ENCODE data around the gene TECR.
"Not testable (repeated sequence)": the region's sequence is repeated elsewhere in the genome, so short reads cannot be mapped to it uniquely, and the experiment has no call there.

TECR gene, protein sequence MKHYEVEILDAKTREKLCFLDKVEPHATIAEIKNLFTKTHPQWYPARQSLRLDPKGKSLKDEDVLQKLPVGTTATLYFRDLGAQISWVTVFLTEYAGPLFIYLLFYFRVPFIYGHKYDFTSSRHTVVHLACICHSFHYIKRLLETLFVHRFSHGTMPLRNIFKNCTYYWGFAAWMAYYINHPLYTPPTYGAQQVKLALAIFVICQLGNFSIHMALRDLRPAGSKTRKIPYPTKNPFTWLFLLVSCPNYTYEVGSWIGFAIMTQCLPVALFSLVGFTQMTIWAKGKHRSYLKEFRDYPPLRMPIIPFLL

DNA sequence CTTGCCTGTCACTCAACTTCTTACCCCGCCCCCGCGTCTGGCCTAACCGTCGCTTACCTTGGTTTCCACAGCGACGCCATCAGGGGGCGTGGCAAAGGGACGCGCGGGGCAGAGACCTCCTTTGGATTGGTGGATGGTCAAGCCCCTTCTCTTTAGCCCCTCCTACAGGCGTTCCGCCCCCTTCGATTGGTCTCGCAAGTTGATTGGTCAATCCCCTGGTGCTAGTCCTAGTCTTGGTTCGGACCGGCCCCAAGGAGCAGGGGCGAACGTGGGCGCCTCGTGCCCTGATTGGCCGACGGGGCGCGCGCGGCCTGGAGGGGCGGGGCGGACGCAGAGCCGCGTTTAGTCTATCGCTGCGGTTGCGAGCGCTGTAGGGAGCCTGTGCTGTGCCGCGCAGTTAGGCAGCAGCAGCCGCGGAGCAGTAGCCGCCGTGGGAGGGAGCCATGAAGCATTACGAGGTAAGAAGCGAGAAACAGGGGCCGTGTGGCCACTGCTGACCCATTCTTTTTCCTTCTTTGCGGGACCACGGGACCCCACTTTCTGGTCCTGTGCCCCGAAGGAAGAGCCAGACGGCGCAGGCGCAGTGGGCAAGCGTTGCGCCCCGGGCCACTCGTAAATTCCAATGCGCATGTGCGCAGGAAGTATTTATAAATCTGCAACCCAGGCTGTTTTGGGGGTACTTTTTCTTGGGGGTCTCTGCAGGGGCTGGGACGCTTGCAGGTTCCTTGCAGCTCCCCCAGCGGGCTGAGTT lies at the start of gene TECR:
Gene TECR, plus strand, starts transcription at position 341 of the 751 bp plus-strand sequence. Its CDS starts 103 bp downstream, at position 444.
- DNase-seq, result peak; percentile 100

DNA sequence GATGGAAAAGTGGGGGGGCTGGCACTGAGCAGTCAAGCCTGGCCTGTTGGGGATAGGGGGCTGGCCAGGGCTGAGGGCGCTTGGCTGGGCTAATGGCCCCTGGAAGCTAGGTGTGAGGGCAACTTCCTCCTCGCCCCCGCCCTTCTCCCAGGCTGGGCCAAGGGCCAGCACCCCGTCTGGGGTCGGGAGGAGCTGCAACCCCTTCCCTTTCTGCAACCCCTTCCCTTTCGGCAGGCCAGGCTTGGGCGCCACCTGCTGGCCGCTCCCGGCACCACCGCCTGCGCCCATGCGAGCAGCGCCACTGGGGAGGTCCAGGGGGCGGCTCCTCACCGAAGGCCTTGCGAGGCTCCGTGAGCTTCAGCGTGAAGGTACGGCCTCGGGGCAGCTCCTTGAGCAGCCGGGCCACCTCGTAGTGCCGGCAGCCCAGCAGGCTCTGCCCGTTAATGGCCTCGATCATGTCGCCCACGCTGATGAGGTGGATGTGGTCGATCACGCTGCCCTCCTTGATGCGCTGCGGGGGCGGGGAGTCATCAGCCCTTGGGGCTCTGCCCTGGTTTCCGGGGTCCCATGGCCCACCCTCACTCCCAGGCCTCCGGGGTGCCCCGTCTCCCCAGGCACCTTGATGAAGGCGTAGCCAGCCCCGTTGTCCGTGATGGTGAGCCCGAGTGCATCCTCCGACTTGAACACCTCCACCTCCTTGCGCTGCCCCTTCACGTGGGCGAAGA lies 49.3 kb upstream of the TECR start:
- peak; percentile 55 for DNase-seq

DNA sequence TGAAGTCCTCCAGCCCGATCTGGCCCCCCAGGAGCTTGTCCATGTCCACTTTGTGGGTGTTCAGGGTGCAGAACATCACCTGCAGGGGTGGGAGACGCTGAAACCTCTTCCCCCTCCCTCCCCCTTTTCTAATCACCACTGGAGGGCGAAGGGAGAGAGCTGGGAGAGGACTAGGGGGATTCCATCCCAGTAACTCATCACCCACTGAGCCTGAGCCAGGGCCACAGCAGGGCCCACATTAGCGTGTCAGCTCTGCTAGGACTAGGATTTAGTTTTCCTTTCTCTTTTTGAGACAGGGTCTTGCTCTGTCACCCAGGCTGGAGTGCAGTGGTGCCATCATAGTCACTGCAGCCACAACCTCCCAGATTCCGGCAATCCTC lies 48.7 kb upstream of the TECR start:
- DNase-seq, result no peak

DNA sequence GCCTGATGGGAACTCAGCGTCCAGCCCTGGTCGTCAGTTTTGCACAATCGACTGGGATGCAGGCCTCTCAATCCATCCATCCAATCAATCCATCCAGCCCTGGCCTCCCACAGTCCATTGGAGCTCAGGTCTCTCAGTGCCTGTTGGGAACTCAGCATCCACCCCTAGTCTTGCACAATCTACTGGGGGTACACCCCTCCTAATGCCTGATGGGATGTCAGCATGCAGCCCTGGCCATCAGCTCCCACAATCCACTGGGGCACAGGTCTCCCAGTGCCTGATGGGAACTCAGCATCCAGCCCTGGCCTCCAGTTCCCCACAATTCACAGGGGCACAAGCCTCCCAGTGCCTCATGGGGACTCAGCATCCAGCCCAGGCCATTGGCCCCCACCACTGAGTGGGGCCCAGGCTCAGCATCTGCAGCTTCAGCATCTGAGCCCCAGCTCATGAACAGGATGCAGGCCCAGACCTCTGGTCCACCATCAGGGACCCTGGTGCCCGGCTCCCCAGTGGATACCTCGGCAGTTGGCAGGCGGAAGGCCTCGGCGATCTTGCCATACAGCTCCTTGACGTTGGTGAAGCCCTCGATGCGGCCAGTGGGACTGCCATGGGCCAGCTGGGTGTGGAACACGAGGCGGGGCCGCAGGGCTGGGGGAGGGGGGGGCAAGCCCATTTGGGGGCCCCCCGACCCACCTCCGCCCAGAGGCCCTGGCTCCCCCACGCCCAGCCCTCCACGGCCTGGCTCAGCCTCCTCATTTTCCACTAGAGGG lies 47.0 kb upstream of the TECR start:
- no peak for DNase-seq

DNA sequence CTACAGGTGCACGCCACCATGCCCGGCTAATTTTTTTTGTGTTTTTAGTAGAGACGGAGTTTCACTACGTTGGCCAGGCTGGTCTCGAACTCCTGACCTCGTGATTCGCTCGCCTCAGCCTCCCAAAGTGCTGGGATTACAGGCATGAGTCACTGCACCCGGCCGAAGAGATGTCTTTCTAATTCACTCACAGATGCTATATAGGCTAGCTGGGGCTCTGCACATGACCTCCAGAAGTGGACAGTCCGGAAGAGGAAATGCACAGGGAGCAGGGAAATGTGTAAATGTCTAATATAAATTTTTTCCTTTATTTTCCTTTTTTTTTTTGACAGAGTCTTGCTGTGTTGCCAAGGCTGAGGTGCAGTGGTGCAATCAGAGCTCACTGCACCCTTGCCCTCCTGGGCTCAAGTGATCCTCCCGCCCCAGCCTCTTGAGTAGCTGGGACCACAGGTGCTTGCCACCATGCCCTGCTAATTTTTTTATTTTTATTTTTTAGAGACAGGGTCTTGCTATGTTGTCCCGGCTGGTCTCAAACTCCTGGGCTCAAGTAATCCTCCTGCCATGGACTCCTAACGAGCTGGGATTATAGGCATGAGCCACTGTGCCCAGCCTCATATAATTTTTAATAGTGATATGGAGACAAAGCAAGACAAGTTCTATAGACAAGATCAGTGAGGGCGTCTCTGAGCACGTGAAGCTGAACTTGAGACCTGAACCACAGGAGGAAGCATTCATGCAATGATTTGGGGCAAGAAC lies 41.8 kb upstream of the TECR start:
- no peak for DNase-seq

DNA sequence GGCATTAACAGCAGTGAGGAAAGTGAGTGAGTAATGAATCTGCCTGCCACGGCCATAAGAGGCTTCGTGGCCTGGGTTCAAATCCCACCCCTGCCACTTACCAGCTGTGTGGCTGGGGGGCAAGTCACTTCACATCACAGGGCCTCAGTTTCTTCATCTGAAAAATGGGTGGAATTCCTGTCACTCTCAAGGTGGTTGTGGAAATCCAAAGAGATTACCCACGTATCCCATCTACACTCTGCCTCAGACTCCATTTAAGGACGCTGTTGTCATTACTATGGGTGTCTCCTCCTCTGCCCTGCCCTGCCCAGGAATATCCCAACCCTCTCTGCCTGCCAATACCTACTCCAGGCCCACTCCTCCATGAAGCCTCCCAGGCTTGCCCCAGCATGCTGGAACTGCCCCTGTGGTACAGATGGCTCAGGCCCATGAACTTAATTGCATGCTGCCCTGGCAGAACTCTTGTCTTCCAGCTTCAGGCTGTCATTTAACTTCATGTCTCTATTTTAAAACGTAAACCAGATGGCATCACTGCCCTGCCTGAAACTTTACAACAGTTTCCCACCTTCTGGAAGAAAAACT lies 36.5 kb upstream of the TECR start:
- no peak for DNase-seq

DNA sequence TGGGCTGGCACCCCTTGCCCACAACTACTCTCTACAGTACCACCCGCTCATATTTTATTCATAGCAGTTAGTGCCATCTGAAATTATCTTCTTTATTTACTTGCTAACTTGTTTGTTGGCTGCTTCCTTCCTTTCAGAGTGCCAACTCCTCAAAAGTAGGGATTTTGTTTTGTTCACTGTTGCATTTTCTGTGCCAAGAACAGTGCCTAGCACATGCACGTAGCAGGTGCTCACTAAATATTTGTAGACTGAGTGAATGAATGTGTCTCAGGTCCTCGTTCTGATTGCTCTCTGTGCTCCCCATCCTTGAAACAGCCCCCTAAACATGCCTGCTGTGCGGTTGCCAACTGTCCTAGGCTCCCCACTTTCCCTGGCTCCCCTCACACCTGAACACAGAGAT lies 35.0 kb upstream of the TECR start:
- DNase-seq, result no peak

DNA sequence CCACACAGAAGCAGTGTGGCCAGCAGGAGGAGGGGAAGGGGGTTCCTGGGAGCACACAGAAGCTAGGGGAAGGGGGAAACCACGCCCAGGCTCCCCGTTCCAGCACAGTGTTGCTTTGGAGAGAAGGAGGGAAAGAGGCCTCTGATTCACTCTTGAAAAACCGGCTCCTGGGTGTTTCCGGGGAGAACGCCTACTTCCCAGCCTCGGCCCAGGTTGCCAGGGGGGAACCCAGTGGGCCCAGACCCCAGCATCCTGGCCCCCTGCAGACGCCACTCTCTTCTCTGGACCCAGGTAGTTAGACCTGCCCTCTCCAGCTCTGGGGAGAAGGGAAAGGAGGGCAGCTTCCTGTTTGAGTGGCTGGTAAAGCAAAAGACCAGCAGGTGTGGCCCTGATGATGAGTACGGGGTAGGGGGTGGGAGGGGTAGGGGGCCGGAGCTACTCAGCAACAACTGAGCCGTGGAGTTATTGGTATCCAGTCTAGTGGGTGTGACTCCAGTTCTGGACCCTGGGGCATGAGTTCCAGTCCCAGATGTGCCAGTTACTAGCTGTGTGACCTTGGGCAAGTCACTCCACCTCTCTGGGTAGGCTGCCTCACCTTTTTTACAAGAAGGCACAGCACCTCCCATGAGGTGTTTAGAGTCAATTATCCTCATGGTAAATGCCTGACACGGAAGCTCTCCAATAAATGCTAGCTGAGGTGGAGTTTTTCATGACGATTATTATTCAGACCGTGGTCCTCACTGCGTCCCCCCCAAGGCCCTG lies 34.3 kb upstream of the TECR start:
- DNase-seq, result no peak

DNA sequence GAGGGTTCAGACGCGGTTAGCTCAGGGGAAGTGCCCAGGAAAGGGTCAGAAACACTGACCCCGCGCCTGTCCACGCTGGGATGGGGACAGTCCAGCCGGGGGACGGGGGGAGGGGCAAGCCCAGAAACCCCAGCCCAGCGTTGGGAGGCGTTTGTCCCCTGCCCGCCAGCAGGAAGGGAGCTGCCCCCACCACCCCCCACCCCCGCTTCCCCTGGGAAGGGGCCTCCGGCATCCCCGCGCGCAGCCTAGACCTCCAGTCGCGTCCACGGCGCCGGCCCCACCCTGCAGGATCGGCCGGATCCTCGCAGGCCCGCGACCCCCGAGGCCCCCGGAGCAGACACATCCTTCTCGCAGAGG lies 33.7 kb upstream of the TECR start:
- DNase-seq, result no peak

DNA sequence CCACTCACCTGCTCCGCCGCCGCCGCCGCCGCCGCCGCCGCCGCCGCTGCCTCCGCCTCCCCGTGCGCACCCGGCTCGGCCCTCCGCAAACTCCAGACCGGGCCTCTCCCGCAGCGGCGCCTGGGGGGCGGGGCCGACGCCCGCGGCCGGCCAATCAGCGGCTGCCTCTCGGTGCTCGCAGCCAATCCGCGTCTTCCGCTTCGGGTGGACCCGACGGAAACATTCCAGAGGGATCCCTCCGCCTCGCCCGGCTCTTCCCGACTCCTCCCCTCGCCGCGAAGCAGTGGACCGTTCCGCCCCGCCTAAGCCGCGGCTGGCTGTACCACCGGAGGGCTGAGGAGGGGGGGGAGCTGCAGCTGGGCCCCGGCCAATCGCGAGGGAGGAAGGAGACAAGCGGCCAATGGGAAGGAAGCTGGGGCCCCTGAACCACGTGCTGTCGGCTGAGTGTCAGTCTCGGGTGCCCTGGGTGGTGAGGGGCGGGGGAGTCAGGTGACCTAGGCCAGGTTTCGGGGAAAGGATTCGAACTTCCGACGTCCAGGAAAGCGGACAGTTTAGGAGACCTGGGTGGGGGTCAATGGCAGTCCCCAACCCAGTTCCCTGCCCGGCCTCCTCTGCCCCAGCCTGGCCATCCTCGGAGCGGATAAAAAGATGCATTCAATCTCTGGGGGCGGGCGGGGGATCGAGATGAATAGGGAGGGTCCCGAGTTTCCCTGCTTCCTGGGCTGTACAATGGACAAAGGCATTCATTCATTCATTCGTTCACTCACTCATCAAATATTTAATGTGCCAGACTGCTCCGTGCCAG lies 33.2 kb upstream of the TECR start, which contains the start of gene GIPC1:
Gene GIPC1, minus strand, starts transcription at position 99 of the 805 bp plus-strand sequence. CDS start 13,151 bp downstream, outside the sequence.
- peak; percentile 70 for DNase-seq

DNA sequence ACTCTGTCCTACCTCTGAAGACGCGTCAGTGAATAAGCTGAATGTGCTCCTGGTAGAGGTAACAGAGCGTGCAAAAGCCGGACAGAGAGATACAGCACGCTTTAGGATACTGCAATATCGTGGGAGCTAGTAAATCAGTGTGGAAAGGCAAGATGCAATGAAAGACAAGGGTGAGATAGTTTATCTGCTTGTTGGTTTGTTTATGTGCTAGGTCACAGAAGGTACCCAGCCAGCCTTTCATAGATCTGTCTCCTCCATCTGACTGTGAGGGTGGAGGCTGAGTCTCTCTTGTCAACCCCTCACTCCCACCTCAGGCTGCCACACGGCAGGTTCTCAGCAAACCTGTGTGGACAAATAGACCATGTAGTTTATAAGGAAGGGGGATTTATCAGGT lies 32.6 kb upstream of the TECR start:
- DNase-seq, result no peak

DNA sequence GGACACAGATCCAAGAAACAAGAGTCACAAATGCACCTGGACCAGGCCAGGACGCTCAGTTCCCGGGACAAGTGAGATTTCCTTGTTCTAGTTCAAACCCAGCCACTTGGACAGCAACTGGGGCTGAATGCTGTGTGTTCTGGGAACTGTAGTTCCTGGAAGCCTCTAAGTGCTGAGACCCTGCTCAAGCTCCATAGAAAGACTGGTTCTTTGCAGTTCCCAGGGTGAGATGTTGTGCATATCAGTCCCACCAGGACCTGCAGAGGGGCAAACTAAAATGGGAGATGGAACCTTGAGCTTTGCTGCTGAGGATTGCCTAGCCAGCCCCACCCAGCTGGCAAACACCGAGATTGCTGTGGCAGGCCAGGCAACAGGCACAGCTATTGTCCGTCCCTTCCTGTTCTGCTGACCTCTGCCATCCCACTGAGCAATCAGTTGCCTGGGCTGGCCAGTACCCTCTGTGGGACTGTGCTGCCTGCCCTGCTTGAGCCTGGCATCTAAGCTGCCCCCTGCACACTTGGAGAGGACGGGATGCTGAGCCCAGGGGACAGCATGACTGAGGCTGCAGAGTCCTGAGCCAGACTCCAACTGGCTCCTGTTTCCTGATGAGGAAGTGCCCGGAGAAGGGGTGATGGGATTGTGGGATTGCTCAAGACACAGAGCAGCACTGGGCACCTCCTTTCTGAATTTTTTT lies 32.0 kb upstream of the TECR start:
- DNase-seq, result no peak

DNA sequence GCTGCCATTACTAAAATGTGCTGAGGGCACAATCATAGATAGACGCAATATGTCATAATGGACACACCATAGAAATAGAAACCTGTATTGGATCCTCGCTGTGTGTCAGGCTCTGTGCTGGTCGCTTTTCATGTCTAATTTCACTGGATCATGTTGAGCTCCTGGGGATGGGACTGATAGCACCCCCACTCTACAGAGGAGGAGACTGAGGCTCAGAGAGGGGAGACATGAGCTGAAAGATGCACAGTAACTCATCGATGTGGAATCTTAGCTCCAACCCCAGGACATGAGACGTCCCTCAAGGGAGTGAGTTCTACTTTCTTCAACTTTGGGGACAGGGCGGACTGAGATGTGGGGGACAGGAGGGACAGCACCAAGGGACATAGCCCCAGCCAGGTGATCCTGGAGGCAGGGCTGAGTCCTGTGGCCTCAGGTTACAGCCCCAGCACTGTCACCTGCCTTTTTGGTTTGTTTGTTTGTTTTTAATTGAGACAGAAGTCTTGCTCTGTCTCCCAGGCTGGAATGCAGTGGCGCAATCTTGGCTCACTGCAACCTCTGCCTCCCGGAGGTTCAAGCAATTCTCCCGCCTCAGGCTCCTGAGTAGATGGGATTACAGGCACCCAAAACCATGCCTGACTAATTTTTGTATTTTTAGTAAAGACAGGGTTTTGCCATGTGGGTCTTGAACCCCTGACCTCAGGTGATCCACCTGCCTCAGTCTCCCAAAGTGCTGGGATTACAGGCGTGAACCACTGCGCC lies 26.9 kb upstream of the TECR start:
- no peak for DNase-seq

DNA sequence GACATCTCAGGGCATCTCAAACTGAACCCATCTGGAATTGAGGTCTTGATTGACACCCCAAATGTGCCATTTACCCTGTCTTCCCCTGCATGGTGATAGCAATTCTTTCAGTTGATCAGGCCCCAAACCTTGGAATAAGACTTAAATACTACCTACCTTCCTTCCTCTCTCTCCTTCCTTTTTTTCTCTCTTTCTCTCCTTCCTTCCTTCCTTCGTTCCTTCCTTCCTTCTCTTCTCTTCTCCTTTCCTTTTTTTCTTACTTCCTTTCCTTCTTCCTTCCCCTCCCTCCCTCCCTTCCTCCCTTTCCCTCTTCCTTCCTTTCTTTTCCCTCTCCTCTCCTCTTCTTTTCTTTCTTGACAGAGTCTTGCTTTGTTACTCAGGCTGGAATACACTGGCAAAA lies 26.1 kb upstream of the TECR start:
- no peak for DNase-seq

DNA sequence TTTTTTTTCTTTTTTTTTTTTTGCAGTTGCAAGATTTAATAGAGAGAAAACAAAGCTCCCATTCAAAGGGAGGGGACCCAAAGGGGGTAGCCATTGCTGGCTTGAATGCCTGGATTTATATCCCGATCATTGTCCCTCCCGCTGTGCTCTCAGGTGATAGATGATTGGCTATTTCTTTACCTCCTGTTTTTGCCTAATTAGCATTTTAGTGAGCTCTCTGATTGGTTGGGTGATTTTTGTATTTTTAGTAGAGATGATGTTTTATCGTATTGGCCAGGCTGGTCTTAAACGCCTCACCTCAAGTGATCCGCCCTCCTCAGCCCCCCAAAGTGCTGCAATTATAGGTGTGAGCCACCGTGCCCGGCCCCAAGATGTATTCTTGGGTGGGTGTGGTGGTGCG lies 24.8 kb upstream of the TECR start:
- DNase-seq, result not testable (repeated sequence)

DNA sequence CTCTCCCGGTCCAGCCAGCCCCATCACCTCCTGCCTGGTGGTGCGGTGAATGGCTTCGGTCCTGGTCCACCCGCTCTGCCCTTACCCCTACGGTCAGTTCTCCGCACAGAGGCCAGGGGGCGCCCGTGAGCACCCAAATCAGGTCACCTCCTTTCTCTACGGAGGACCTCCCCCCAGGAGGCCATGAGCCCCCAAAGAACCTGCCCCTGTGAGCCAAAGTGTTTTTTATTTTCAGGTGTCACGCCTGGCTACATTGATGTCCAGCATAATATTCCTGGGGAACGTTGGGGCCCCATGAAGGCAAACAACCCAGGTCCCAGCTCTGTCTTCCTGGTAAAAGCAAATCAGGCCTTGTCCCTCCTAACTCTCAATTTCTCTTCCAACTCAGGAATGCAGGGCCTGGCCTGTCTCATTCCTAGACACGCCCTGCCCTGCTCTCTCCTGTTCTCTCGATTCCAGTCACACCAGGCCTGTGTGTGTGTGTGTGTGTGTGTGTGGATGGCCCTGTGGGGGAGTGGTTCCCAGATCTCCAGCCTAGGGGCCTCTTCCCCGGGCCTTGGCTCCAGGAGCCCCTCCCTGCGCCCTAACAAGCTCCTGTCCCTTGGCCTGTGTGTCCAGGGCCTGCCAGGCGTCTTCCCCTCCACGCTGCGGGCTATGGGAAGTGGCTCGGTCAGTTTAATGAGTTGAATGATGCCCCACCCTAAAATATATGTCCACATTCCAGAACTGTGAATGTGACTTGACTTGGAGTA lies 23.7 kb upstream of the TECR start:
- DNase-seq, result peak; percentile 57

DNA sequence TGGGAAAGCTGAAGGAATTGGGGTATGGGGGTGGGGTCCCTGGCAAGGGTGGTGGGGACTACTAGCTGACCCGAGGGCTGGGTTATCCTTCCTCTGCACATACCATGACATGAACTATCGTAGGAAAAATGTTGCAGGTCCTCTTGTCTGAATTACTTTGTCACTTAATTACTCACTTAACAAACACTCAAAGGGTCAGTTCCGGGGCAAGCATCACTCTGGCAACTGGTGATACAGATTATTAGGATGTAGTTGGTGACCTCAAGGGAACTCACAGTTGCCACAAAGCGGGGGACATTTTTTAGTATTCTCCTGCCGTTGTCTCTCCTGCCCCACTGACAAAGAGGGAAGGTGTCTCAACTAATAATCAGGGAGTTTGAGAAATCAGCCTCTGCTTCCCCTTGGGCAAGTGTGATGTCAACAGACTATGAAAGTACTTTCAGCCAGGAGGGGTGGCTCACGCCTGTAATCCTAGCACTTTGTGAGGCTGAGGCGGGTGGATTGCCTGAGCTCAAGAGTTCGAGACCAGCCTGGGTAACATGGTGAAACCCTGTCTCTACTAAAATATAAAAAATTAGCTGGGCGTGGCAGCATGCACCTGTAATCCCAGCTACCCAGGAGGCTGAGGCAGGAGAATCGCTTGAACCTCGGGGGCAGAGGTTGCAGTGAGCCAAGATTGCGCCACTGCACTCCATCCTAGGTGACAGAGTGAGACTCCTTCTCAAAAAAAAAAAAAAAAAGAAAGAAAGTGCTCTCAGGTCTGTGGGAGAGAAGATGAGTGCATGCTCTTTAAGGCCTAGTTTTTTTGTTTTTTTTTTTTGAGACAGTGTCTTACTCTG lies 21.5 kb upstream of the TECR start:
- no peak for DNase-seq
